ENCODE results near the gene CDC25B.
"Not testable (repeated sequence)": the region's sequence is repeated elsewhere in the genome, so short reads cannot be mapped to it uniquely, and the experiment has no call there.

Gene CDC25B

DNA sequence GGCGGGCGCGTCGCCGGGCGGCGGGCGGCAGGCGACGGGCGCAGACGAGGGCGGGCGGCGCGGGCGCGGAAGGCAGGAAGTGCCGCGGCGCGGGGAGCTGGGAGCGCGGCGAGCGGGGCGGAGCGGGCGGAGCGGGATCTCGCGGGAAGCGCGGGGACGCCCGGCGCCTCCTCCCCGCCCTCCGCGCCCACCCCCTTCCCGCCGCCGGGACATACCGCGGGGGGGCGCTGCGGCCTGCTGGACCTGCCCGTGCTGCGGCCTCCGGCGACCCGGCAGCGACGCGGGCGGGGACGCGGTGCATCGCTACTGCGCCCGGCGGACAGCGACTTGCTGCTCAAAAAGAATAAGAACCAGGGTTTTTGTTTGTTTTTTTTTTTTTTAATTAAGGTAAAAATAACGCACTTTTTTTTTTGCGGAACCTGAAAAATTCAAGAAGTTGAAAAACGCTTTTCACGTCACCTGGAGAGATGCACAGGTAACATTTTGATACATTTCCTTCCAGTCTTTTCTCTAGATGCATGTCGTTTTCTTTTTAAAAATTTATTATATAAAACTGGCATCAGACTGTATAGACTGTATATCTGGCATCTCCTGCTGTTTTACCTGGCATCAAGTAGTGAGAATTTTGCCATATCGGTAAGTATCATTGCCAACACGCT, 9.3 kb upstream of the CDC25B start, which contains the start of gene CENPB:
TSS of gene CENPB (minus strand) at position 76 of the 659 bp plus-strand sequence. CDS start 257 bp downstream, outside the sequence.
- peak; percentile 86 for DNase-seq

DNA sequence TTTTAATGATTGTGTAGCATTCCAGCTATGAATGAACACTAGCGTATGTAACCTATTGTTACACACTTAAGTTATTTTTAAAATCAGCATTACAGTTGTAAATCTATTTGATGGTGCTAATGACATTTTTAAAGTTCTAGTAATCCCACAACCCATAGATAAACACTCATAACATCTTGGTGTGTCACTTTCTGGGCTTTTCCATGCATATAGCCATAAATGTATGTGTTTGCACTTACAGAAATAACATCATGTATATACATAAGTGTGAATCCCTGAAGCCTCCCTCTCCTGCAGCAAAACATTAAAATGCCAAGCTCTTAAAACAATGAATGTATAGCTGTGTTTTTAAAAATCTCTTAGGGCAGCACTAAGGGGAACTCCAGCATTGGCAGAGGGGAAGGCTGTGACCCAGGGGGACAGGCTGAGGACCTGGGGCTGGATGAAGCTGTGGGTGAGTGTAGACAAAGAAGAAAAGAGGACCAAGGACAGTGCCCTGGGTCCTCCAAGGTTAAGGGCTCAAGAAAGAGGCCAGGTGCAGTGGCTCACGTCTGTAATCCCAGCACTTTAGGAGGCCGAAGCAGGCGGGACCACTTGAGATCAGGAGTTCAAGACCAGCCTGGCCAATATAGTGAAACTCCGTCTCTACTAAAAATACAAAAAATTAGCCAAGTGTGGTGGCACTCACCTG, 8.6 kb upstream of the CDC25B start:
- DNase-seq, result no peak

- no peak for DNase-seq
Observed at GRCh38 chr20:3788685-3789155, 7.4 kb upstream of the CDC25B start.

DNA sequence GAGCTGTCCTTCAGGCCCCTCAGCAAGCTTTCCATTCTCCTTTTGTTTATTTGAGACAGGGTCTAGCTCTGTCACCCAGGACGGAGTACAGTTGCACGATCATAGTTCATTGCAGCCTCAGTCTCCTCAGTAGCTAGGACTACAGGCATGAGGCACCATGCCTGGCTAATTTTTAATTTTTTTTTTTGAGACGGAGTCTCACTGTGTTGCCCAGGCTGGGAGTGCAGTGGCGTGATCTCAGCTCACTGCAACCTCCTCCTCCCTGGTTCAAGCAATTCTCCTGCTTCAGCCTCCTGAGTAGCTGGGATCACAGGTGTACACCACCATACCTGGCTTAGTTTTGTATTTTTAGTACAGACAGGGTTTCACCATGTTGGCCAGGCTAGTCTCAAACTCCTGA, 6.9 kb upstream of the CDC25B start:
- not testable (repeated sequence) for DNase-seq

DNA sequence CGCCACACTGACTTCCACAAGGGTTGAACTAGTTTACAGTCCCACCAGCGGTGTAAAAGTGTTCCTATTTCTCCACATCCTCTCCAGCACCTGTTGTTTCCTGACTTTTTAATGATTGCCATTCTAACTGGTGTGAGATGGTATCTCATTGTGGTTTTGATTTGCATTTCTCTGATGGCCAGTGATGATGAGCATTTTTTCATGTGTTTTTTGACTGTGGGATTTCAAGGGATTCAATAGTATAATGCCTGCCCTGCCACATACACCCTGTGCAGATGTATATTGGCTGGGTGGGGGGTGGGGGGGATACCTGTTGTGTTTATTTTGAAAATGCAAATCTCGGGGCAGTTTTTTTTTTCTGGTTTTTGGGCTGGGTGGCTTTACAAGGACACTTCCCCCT, 1.9 kb upstream of the CDC25B start:
- DNase-seq, result not testable (repeated sequence)

- no peak for DNase-seq
Observed at GRCh38 chr20:3794701-3795420, 1.2 kb upstream of the CDC25B start.

GRCh38 chr20:3796477-3797225, 541 bp downstream of the CDC25B start:
- DNase-seq, result no peak

DNA sequence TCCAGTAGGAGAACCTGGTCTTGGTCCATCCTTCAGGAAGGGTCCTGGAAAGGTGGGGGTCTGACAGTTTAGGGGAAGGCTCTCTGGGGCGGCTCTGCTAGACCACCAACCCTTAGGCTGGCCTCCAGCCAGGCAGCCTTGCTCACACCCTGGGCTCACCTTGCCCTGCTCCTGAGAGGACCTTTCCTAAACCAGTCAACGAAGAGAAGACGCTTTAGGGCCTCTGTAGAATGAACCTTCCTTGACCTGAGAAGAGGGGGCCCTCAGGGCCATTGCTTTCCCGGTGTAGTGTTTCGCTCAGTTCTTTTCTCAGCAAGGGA, 1.1 kb downstream of the CDC25B start:
- DNase-seq, result no peak

DNA sequence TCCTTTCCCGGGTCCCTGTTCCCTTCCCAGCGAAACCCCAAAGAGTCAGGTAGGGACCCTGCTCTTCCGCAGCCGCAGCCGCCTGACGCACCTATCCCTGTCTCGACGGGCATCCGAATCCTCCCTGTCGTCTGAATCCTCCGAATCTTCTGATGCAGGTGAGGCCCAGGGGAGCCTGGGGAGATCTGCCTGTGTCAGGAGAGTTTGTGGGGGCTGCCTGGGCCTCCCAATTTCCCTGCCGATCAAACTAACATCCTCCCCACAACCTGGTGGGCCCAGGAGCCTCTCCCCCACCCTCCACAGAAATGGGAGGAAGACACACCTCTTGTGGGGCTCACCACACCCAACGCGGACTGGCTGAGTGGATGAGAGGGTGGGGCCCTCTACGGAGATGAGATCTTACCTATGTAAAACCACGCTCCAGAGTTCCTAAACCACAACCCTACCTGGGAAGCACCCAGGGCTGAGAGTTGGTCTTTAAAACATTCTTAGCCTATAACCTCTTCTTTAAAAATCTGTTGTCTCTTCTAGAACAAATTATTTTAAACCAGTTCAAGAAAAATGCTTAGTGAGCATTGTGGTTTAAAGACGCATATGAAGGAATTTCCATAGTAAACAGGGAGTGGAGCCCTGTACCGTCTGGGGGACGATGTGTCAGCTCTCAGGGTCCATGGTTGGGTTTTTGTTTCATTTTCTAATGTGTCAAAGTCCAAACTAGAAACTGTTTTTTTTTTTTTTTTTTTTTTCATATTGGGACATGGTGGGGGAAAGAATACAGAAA, 1.7 kb downstream of the CDC25B start:
- DNase-seq, result peak; percentile 39

GRCh38 chr20:3798373-3798768, 2.3 kb downstream of the CDC25B start:
- DNase-seq, result no peak

DNA sequence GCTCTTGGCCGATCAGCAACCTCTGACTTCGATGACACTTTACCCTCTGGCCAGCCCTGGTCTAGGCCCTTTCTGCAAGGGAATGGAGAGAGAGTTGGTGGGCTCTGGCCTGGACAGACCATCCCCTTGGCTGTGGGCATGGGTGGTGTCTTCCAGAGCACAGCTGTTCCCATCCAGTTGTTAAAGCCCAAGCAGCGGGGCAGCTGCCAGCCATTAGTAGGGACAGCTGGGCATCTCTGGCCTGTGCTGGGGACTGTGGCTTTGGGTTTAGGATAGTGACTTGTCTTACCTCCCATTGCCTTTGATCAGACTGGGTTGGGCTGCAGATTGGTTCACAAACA, 2.8 kb downstream of the CDC25B start:
- DNase-seq, result no peak

- DNase-seq, result no peak
Observed at GRCh38 chr20:3800256-3800877, 4.3 kb downstream of the CDC25B start.

- no peak for DNase-seq
Observed at GRCh38 chr20:3800878-3801260, 4.8 kb downstream of the CDC25B start.

GRCh38 chr20:3801299-3801698, 5.2 kb downstream of the CDC25B start:
- no peak for DNase-seq

GRCh38 chr20:3801846-3802245, 5.7 kb downstream of the CDC25B start:
- DNase-seq, result no peak

- DNase-seq, result no peak
Observed at GRCh38 chr20:3802524-3803239, 6.6 kb downstream of the CDC25B start.

GRCh38 chr20:3803289-3803688, 7.2 kb downstream of the CDC25B start:
- DNase-seq, result no peak

- DNase-seq, result no peak
Observed at GRCh38 chr20:3803854-3804253, 7.7 kb downstream of the CDC25B start.

DNA sequence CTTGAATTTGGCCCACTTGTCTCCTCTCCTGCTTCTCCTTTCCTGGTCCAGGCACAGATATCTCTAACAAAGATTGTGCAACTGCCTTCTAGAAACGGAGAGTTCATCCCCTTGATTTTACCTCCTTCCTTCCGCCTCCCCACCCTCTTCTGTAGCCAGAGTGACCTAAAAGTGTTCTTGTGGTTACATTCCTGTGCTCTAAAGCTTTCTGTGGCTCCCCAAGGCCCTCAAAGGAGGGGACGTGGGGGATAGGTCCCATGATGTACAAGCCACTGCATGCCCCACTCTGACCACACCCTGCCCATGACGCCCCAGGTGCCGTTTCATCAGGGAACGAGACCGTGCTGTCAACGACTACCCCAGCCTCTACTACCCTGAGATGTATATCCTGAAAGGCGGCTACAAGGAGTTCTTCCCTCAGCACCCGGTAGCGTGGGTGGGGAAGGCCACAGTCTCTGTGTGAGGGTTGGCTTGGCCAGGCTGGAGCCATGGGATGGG, 8.2 kb downstream of the CDC25B start:
- no peak for DNase-seq

DNA sequence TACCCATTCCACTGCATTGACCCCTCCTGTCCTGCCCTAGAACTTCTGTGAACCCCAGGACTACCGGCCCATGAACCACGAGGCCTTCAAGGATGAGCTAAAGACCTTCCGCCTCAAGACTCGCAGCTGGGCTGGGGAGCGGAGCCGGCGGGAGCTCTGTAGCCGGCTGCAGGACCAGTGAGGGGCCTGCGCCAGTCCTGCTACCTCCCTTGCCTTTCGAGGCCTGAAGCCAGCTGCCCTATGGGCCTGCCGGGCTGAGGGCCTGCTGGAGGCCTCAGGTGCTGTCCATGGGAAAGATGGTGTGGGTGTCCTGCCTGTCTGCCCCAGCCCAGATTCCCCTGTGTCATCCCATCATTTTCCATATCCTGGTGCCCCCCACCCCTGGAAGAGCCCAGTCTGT, 8.7 kb downstream of the CDC25B start:
- DNase-seq, result no peak

DNA sequence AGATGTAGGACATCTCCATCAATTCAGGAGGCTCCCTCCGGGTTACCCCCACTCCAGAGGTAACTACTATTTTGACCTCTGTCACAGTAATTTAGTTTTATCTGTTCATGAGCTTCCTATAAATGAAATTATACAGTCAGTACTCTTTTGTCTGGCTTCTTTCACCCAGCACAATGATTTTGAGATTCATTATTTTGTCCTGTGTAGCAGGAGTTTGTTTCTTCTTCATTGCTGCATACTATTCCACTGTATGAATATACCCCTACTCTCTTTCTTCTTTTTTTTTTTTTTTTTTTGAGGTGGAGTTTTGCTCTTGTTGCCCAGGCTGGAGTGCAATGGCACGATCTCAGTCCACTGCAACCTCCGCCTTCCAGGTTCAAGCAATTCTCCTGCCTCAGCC, 12.4 kb downstream of the CDC25B start:
- no peak for DNase-seq

All from stimulated activated naive CD4-positive, alpha-beta T cell treated with Interleukin-2 at 50 U/mL for 16 hours (primary cell).